Vagina (tissue), 2 donors: ENCODE measurements around the gene SMPDL3B.

ENCODE experiments used
- CTCF ChIP-seq, 3 experiments: fragments of 450-650 bp in 2 of 3; fragments of 200-600 bp in 1 of 3; sonication (generic) in 1 of 3; IDR thresholded peaks; one replicate each; pipeline ENCODE4 v1.5.1; 2017 to 2019; ENCODE audit warnings: antibody characterized with exemption in 3 of 3, mild to moderate bottlenecking in 2 of 3, moderate library complexity in 2 of 3
- POLR2A ChIP-seq, 2 donors: fragments of 450-650 bp; IDR thresholded peaks; one replicate each; pipeline ENCODE4 v1.6.1; 2017; ENCODE audit warnings: antibody characterized with exemption in 2 of 2, mild to moderate bottlenecking in 2 of 2, moderate library complexity in 2 of 2
- POLR2AphosphoS5 ChIP-seq, 2 donors: sonication (generic); formaldehyde crosslinking; IDR thresholded peaks; one replicate each; pipeline ENCODE4 v1.9.0; 2017; ENCODE audit warnings: antibody characterized with exemption in 2 of 2, mild to moderate bottlenecking in 2 of 2, low read depth in 1 of 2; ENCODE audit not compliant: insufficient read depth in 1 of 2

- TF ChIP-seq CTCF (IDR thresholded peaks at IDR 0.05), result no peak
- no peak for TF ChIP-seq POLR2A (IDR thresholded peaks at IDR 0.05)
- no peak for TF ChIP-seq POLR2AphosphoS5 (IDR thresholded peaks at IDR 0.05; ENCODE audit: insufficient read depth in 1 of 2, low read depth in 1 of 2)
Observed at GRCh38 chr1:27952147-27952546, 17.3 kb downstream of the SMPDL3B start.
